H9 (cell line): ENCODE results near the gene ZMAT3. TPM values are rescaled to one million over a fixed set of nuclear protein-coding genes. Genes with fewer than 3 reads are reported as not detected.

Experiments used
- DNase-seq: peaks from one replicate; pipeline ENCODE4 v3.0.0-alpha.2; 2017
- H2AFZ ChIP-seq: one replicate; pipeline ENCODE4 v1.6.1; 2013; ENCODE audit warnings: mild to moderate bottlenecking, low read length, control low read depth, moderate library complexity
- H2AK5ac ChIP-seq: 2 replicates; pipeline ENCODE4 v1.6.1; 2013; ENCODE audit warnings: low read length, control low read depth, mixed read lengths; ENCODE audit not compliant: insufficient read length
- H2BK120ac ChIP-seq: one replicate; pipeline ENCODE4 v1.6.1; 2013; ENCODE audit warnings: low read depth, mild to moderate bottlenecking, low read length, control low read depth, inconsistent platforms; ENCODE audit not compliant: poor library complexity, severe bottlenecking
- H2BK12ac ChIP-seq: 2 replicates; pipeline ENCODE4 v1.6.1; 2013; ENCODE audit warnings: low read length, control low read depth, mixed read lengths, low read depth; ENCODE audit not compliant: insufficient read length
- H2BK15ac ChIP-seq: 2 replicates; pipeline ENCODE4 v1.6.1; 2013; ENCODE audit warnings: low read depth, low read length, control low read depth
- H2BK20ac ChIP-seq: one replicate; pipeline ENCODE4 v1.6.1; 2013; ENCODE audit warnings: low read depth, mild to moderate bottlenecking, low read length, control low read depth, inconsistent platforms; ENCODE audit not compliant: poor library complexity, severe bottlenecking
- H2BK5ac ChIP-seq: 2 replicates; pipeline ENCODE4 v1.6.1; 2013; ENCODE audit warnings: low read length, control low read depth, mixed read lengths; ENCODE audit not compliant: insufficient read length
- H3K14ac ChIP-seq: 2 replicates; pipeline ENCODE4 v1.6.1; 2013; ENCODE audit warnings: low read length, control low read depth; ENCODE audit not compliant: insufficient read depth
- H3K18ac ChIP-seq: 2 replicates; pipeline ENCODE4 v1.6.1; 2013; ENCODE audit warnings: low read depth, mild to moderate bottlenecking, mixed read lengths, low read length, control low read depth; ENCODE audit not compliant: insufficient read length
- H3K23ac ChIP-seq: 2 replicates; pipeline ENCODE4 v1.6.1; 2013; ENCODE audit warnings: low read length, control low read depth, mixed read lengths, low read depth; ENCODE audit not compliant: insufficient read length
- H3K23me2 ChIP-seq: 2 replicates; pipeline ENCODE4 v1.6.1; 2013; ENCODE audit warnings: low read depth, mild to moderate bottlenecking, mixed read lengths, low read length, control low read depth; ENCODE audit not compliant: insufficient read length, poor library complexity, severe bottlenecking
- H3K27ac ChIP-seq: 2 replicates; pipeline ENCODE4 v1.5.1; 2013; ENCODE audit warnings: low read length, control low read depth, mixed read lengths, low read depth; ENCODE audit not compliant: insufficient read length
- H3K27me3 ChIP-seq: 2 replicates; pipeline ENCODE4 v1.6.1; 2013; ENCODE audit warnings: low read length, control low read depth, inconsistent platforms; ENCODE audit not compliant: insufficient read depth
- H3K4ac ChIP-seq: 2 replicates; pipeline ENCODE4 v1.6.1; 2013; ENCODE audit warnings: low read depth, mild to moderate bottlenecking, control low read depth, inconsistent platforms, low read length, moderate library complexity
- H3K4me1 ChIP-seq: 2 replicates; pipeline ENCODE4 v1.6.1; 2013; ENCODE audit warnings: low read length, control low read depth, inconsistent platforms; ENCODE audit not compliant: insufficient read depth
- H3K4me2 ChIP-seq: 2 replicates; pipeline ENCODE4 v1.6.1; 2013; ENCODE audit warnings: low read length, control low read depth, mixed read lengths; ENCODE audit not compliant: insufficient read length, insufficient read depth
- H3K56ac ChIP-seq: 2 replicates; pipeline ENCODE4 v1.6.1; 2013; ENCODE audit warnings: low read depth, mild to moderate bottlenecking, mixed read lengths, low read length, control low read depth; ENCODE audit not compliant: insufficient read length
- H3K79me1 ChIP-seq: 2 replicates; pipeline ENCODE4 v1.6.1; 2013; ENCODE audit warnings: low read depth, mild to moderate bottlenecking, moderate library complexity, low read length, control low read depth, inconsistent platforms; ENCODE audit not compliant: insufficient read depth, poor library complexity, severe bottlenecking
- H3K79me2 ChIP-seq: 2 replicates; pipeline ENCODE4 v1.6.1; 2013; ENCODE audit warnings: low read length, control low read depth, inconsistent platforms; ENCODE audit not compliant: insufficient read depth
- H3K9ac ChIP-seq: 2 replicates; pipeline ENCODE4 v1.6.1; 2013; ENCODE audit warnings: low read length, control low read depth, mixed read lengths; ENCODE audit not compliant: insufficient read length; ENCODE audit errors: extremely low read depth
- H3K9me3 ChIP-seq: one replicate; pipeline ENCODE4 v1.6.1; 2013; ENCODE audit warnings: low read depth, low read length, inconsistent platforms; ENCODE audit not compliant: control insufficient read depth
- H3T11ph ChIP-seq: one replicate; pipeline ENCODE4 v1.6.1; 2013; ENCODE audit warnings: mild to moderate bottlenecking, low read length, control low read depth, inconsistent platforms
- H4K20me1 ChIP-seq: one replicate; pipeline ENCODE4 v1.6.1; 2013; ENCODE audit not compliant: control insufficient read depth, insufficient read length, insufficient read depth
- H4K5ac ChIP-seq: 2 replicates; pipeline ENCODE4 v1.6.1; 2013; ENCODE audit warnings: low read depth, mild to moderate bottlenecking, mixed read lengths, low read length, control low read depth; ENCODE audit not compliant: insufficient read length
- H4K8ac ChIP-seq: replicated peaks from 2 replicates; pipeline ENCODE4 v1.6.1; 2013; ENCODE audit warnings: low read length, control low read depth, mixed read lengths, low read depth; ENCODE audit not compliant: insufficient read length
- H4K91ac ChIP-seq: 2 replicates; pipeline ENCODE4 v1.6.1; 2013; ENCODE audit warnings: low read depth, mild to moderate bottlenecking, moderate library complexity, mixed read lengths, low read length, control low read depth; ENCODE audit not compliant: insufficient read length
- H3K27ac Mint-ChIP-seq, 3 experiments: 2 replicates in 2 of 3; 3 replicates in 1 of 3; pipeline ENCODE4 v1.8.0; 2020 to 2021; ENCODE audit warnings: mixed read lengths in 3 of 3, mild to moderate bottlenecking in 1 of 3, moderate library complexity in 1 of 3
- H3K27me3 Mint-ChIP-seq: 2 replicates; pipeline ENCODE4 v1.8.0; 2021; ENCODE audit warnings: low read depth, mild to moderate bottlenecking, moderate library complexity, mixed read lengths
- H3K36me3 Mint-ChIP-seq, 3 experiments: 2 replicates in 2 of 3; 3 replicates in 1 of 3; pipeline ENCODE4 v1.8.0; 2020 to 2021; ENCODE audit warnings: low read depth in 3 of 3, mixed read lengths in 3 of 3; ENCODE audit not compliant: insufficient read depth in 1 of 3
- H3K4me1 Mint-ChIP-seq, 2 experiments: 2 replicates each; pipeline ENCODE4 v1.8.0; 2020; ENCODE audit warnings: mixed read lengths in 2 of 2
- H3K4me3 Mint-ChIP-seq, 2 experiments: 2 replicates in 1 of 2; 3 replicates in 1 of 2; pipeline ENCODE4 v1.8.0; 2020 to 2021; ENCODE audit warnings: mild to moderate bottlenecking in 2 of 2, mixed read lengths in 2 of 2, moderate library complexity in 1 of 2
- H3K9me3 Mint-ChIP-seq, 2 experiments: 2 replicates in 1 of 2; 3 replicates in 1 of 2; pipeline ENCODE4 v1.8.0; 2020; ENCODE audit warnings: mild to moderate bottlenecking in 2 of 2, mixed read lengths in 2 of 2, moderate library complexity in 1 of 2
- CTCF ChIP-seq: fragments of 200-600 bp; sonication (generic); conservative IDR thresholded peaks from 3 replicates; pipeline ENCODE4 v1.8.0; 2021; ENCODE audit warnings: antibody characterized with exemption, mild to moderate bottlenecking
- WGBS: extraction: QIAGEN DNeasy Blood & Tissue Kit; methylation state at CpG from one replicate; pipeline ENCODE4 v1.1.7; 2013; ENCODE audit warnings: missing lambda C conversion rate, low lambda C conversion rate, mixed read lengths; ENCODE audit not compliant: insufficient read length; ENCODE audit errors: extremely low coverage; 5-methylcytosine and 5-hydroxymethylcytosine counted together
- total RNA-seq: library from RNA; stranded (reverse); gene quantifications from 2 replicates; pipeline ENCODE4 v1.2.1, GENCODE V29; 2021

ZMAT3 gene
- total RNA-seq, 1 experiment from 2014 or later, result 9.4 TPM

DNA sequence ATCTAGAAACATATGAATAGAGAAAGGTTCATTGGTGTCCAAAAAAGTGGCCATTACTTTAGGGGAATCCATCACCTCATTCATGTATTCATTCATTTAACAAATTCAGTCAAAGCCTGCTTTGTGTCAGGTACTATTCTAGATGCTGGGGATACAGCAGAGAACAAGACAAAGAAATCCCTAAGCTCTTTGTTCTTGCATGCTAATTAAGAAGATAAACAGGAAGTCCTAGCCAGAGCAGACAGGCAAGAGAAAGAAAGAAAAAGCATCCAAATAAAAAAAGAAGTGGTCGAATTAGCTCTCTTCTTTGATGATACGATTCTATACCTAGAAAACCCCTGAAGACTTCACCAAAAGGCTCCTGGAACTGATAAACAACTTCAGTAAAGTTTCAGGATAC, 12.4 kb upstream of the ZMAT3 start:
- Histone ChIP-seq H3K27me3 (no peaks in the 10 kb centered on the region), H3K79me2 (no peaks in the 10 kb centered on the region), H3K4ac (no peak overlapping the region; the same call in 1 of the 2 replicates), H2BK12ac (no peak overlapping the region), H4K91ac (no peak overlapping the region), H2BK20ac (no peak overlapping the region), H3K9me3 (no peaks in the 10 kb centered on the region), H3K4me2 (no peak overlapping the region), H4K5ac (no peak overlapping the region), H3K79me1 (no peaks in the 10 kb centered on the region), H2BK120ac (no peak overlapping the region), H2BK5ac (no peak overlapping the region), H2AFZ (no peak overlapping the region), H3K56ac (no peak overlapping the region), H3K9ac (no peak overlapping the region), H3K23ac (no peak overlapping the region), H4K8ac (no peak overlapping the region), H3K14ac (no peak overlapping the region), H3T11ph (no peak overlapping the region), H2BK15ac (no peak overlapping the region), H4K20me1 (no peaks in the 10 kb centered on the region), H2AK5ac (no peak overlapping the region), H3K4me1 (peaks cover 10% of the 10 kb centered on the region), H3K23me2 (no peaks in the 10 kb centered on the region), H3K27ac (no peak overlapping the region), H3K18ac (no peak overlapping the region)
- Mint-ChIP-seq H3K9me3 (no peaks in the 10 kb centered on the region), H3K27me3 (no peaks in the 10 kb centered on the region; the same call in none of the 2 replicates), H3K4me1 (peaks cover 35 to 37% of the 10 kb centered on the region in 2 experiments), H3K4me3 (no peak overlapping the region; a peak in 1 of 5 replicates), H3K27ac (peak overlapping the region; percentile 47 to 91 (median 88); a peak in 5 of 7 replicates), H3K36me3 (no peaks in the 10 kb centered on the region)
- DNase-seq, result no peak
- WGBS, result no CpG with 5 or more reads among the region's 2 CpGs
- TF ChIP-seq CTCF, result no peak
